HTR-8/SVneo (cell line): Measurements from ENCODE around the gene GET4.

Experiments
- DNase-seq: peaks from one replicate; pipeline ENCODE4 v3.0.0; 2011; ENCODE audit warnings: low spot score, mixed read lengths; ENCODE audit not compliant: insufficient read length
- FAIRE-seq: peaks from 2 replicates; lab custom pipeline; 2011; peaks lifted over from hg19 to GRCh38; lab: Jason Lieb, UNC

Gene GET4

GRCh38 chr7:909358-910329, 33.3 kb downstream of the GET4 start:
- FAIRE-seq (peak; percentile 73), DNase-seq (peak; percentile 72)

DNA sequence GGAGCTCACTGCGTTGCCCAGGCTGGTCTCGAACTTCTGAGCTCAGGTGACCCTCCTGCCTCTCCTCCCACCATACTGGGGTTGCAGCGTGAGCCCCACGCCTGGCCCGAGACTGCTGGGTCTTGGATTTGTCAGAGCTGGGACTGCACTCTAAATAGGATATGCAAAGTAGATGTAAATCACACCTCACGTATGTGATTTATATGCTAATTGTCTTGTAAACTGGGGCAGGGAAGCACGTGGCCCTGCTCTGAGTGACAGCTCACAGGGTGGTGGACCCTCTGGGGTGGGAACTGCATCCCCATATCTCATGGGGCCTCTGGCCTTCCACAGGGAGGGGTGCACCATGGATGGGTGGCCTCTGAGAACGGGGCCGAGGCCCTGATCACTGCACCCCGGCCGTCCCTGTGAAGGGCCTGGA, 34.1 kb downstream of the GET4 start:
- DNase-seq (no peak), FAIRE-seq (no peak)

- FAIRE-seq (no peak), DNase-seq (no peak)
Observed at GRCh38 chr7:910931-911431, 34.6 kb downstream of the GET4 start.

DNA sequence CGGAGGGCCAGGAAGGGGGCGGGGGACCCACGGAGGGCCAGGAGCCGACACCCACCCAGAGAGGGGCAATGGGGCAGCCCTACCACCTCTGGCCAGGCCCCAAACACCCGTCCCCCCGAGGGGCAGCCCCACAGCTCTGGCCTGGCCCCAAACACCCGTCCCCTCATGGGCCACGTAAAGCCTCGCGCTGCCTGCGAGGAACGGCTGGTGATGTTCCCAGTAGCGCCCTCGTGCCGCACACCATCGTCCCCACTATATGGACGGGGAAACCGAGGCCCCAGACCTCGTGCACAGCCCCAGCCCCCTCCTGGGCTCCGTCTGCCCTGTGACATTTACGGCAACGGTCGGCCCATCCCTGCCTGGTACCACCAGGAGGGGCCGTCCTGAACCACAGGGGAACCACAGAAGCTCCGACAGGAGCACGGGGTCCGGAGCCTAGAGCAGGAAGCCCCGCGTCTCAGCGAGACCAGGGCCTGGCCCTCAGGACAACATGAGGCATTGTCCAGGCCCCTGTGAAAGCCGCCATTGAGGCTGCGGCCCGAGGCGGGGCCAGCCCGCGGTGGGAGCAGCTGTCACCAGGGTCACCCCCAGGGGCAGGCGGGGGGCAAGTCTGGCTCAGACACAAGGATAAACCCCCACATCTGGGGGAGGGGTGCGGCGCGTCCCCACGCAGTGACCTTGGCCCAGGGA, 35.6 kb downstream of the GET4 start:
- DNase-seq (no peak), FAIRE-seq (no peak)

GRCh38 chr7:913736-914520, 37.6 kb downstream of the GET4 start:
- DNase-seq (no peak), FAIRE-seq (no peak)

- FAIRE-seq (no peak), DNase-seq (no peak)
Observed at GRCh38 chr7:914521-915194, 38.3 kb downstream of the GET4 start.

GRCh38 chr7:915291-916218, 39.2 kb downstream of the GET4 start:
- DNase-seq (no peak), FAIRE-seq (peak; percentile 31)

GRCh38 chr7:916291-916941, 40.1 kb downstream of the GET4 start:
- peak; percentile 4 for FAIRE-seq
- no peak for DNase-seq

DNA sequence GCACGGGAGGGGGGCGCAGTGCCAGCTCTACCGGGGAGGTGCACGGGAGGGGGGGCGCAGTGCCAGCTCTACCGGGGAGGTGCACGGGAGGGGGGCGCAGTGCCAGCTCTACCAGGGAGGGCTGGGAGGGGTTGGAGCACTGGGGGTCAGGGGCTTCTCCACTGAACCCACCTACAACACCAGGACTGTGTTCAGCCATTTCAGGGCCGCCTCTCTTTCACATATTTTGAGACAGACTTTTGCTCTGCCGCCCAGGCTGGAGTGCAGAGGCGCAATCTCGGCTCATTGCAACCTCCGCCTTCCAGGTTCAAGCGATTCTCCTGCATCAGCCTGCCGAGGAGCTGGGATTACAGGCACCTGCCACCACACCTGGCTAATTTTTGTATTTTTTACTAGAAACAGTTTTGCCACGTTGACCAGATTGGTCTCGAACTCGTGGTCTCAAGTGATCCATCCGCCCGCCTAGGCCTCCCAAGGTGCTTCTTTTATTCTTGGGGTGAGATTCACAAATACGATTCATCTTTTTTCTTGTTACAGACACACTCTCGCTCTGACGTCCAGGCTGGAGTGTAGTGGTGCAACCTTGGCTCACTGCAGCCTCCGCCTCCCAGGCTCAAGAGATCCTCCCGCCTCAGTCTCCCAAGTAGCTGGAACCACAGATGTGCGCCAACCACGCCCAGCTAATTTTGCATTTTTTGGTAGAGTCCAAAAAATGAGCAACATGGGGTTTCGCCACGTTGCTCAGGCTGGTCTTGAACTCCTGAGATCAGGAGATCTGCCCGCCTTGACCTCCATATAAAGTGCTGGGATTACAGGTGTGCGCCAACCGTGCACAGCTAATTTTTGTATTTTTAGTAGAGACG, 41.1 kb downstream of the GET4 start:
- FAIRE-seq (no peak), DNase-seq (no peak)

DNA sequence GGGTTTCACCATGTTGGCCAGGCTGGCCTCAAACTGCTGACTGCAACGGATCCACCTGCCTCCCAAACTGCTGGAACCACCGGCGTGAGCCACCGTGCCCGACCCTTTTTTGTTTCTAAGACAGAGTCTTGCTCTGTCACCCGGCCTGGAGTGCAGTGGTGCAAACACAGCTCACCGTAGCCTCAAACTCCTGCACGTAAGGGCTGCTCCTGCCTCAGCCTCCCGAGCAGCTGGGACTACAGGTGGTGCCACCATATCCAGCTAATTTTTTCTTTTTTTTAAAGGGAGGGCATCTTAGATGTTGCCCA, 41.7 kb downstream of the GET4 start:
- DNase-seq: no peak
- FAIRE-seq: no peak

- no peak for DNase-seq
- FAIRE-seq: no peak
Observed at GRCh38 chr7:918441-919113, 42.2 kb downstream of the GET4 start.

DNA sequence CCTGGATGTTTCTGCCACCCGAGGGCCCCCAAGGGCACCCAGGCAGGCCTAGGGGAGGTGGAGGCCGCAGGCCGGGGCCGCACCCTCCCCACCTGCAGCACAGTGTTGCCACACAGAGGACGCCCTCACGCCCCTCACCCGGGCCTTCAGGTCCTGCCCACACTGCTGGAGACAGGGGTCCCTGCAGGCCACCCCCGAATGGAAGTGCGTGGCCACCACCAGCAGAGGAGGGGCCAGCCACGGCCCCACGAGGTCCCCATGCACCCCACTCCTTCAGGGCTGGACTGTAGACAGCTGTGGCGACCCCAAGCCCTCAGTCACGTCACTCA, 42.7 kb downstream of the GET4 start:
- no peak for FAIRE-seq
- no peak for DNase-seq

- no peak for DNase-seq
Observed at GRCh38 chr7:919924-920341, 43.6 kb downstream of the GET4 start.

DNA sequence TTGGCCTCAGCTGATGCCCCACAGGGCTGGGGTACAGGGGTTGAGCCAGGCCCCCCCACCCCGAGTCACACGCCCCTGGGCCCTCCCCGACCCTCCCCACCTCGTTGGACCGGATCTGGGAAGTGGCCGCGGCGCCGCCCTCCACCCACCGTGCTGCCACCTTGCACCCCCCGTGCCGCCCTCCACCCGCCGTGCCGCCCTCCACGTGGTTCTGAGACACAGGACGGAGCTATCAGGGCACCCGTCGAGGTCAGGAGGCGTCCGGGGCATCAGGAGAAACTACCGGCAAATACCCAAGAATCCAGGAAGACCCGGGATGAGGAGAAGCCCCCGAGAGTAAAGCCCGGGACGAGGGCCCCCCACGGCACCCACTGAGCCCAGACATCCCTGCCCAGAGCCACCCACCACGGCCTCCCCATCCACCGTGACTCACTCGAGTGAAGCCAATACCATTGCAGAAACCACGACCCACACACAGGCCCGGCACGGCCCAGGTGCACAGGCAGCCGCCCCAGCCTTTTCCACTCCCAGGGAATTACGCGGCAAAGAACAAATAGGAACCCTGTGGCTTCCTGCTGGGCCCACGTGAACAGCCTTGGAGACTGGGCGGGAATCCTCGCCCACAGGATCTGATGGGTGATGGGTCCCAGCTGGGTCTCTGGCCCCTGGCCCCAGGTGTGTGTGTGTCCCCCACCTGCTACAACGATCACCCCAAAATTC, 44.2 kb downstream of the GET4 start:
- FAIRE-seq: no peak

More at GRCh38 chr7:919924-920341, 43.6 kb downstream of the GET4 start:
- no peak for FAIRE-seq

DNA sequence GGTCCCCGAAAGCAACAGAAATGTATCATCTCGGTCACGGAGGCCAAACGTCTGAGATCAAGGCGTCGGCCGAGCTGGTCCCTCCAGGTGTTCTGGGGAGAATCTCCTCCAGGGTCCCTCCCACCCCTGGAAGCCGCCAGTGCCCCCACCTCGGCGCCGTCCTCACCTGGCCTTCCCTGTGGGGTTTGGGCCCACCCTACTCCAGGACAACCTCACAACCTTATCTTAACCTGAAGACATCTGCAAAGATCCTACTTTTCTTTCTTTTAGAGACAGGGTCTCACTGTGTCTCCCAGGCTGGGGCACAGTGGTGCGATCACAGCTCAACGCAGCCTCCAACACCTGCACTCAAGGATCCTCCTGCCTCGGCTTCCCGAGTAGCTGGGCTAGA, 44.7 kb downstream of the GET4 start:
- no peak for FAIRE-seq
- no peak for DNase-seq

More for the DNA sequence above, 44.2 kb downstream of the GET4 start:
- DNase-seq: no peak

GRCh38 chr7:921581-922333, 45.4 kb downstream of the GET4 start:
- FAIRE-seq: no peak
- no peak for DNase-seq
